Raji (cell line): ENCODE results near the gene FBXL20.

Experiments used
- POLR2A ChIP-seq: IDR thresholded peaks from 2 replicates; pipeline ENCODE4 v1.6.1; 2011; ENCODE audit warnings: low read depth, low read length, control low read depth; ENCODE audit not compliant: insufficient read depth

FBXL20 gene

GRCh38 chr17:39238311-39238972 is 163.0 kb downstream of the FBXL20 start:
- no peak for TF ChIP-seq POLR2A

GRCh38 chr17:39237586-39237985 is 163.8 kb downstream of the FBXL20 start:
- TF ChIP-seq POLR2A, result no peak

GRCh38 chr17:39236981-39237441 is 164.4 kb downstream of the FBXL20 start:
- TF ChIP-seq POLR2A, result no peak

- TF ChIP-seq POLR2A, result no peak
Observed at GRCh38 chr17:39236450-39236927, 164.9 kb downstream of the FBXL20 start.

GRCh38 chr17:39235555-39236449 is 165.6 kb downstream of the FBXL20 start:
- no peak for TF ChIP-seq POLR2A

- TF ChIP-seq POLR2A, result no peak
Observed at GRCh38 chr17:39231591-39232551, 169.6 kb downstream of the FBXL20 start.

- no peak for TF ChIP-seq POLR2A
Observed at GRCh38 chr17:39231091-39231561, 170.3 kb downstream of the FBXL20 start.

GRCh38 chr17:39230361-39230760 is 171.1 kb downstream of the FBXL20 start:
- TF ChIP-seq POLR2A, result no peak

GRCh38 chr17:39229274-39229913 is 172.0 kb downstream of the FBXL20 start:
- TF ChIP-seq POLR2A, result no peak

- TF ChIP-seq POLR2A, result no peak
Observed at GRCh38 chr17:39227364-39227919, 174.0 kb downstream of the FBXL20 start.

- TF ChIP-seq POLR2A, result no peak
Observed at GRCh38 chr17:39225959-39226683, 175.3 kb downstream of the FBXL20 start.

GRCh38 chr17:39225308-39225958 is 176.0 kb downstream of the FBXL20 start, which contains the start of gene STAC2:
TSS of gene STAC2 (minus strand) at chr17:39225945. CDS start at chr17:39225502, 443 bp downstream.
- TF ChIP-seq POLR2A, result no peak

GRCh38 chr17:39224778-39225307 is 176.6 kb downstream of the FBXL20 start:
- no peak for TF ChIP-seq POLR2A
